CD14-positive monocyte (primary cell): ENCODE results near the gene MED4. TPM values are rescaled to one million over a fixed set of nuclear protein-coding genes. Genes with fewer than 3 reads are reported as not detected.

Experiments used
- DNase-seq, 3 donors: peaks; one replicate each; pipeline ENCODE4 v3.0.0-alpha.2; 2011 to 2022
- H2AFZ ChIP-seq: 2 replicates; pipeline ENCODE4 v1.6.0; 2012; ENCODE audit warnings: mild to moderate bottlenecking, low read depth, low read length, inconsistent platforms; ENCODE audit not compliant: insufficient read depth, poor library complexity, severe bottlenecking
- H3K27ac ChIP-seq, 2 donors: 1 replicate in 1 of 2; 2 replicates in 1 of 2; pipeline ENCODE4 v1.5.1; 2012 to 2013; ENCODE audit warnings: low read length in 2 of 2, control low read depth in 1 of 2, inconsistent platforms in 1 of 2, low read depth in 1 of 2, mild to moderate bottlenecking in 1 of 2
- H3K27me3 ChIP-seq, 2 donors: one replicate each; pipeline versions ENCODE4 v1.6.0 to v1.6.1; 2011 to 2013; ENCODE audit warnings: low read length in 2 of 2; ENCODE audit not compliant: control insufficient read depth in 2 of 2, insufficient read depth in 2 of 2
- H3K36me3 ChIP-seq, 2 donors: replicated peaks in 1 of 2; 1 replicate in 1 of 2; 2 replicates in 1 of 2; pipeline versions ENCODE4 v1.5.1 to v1.6.1; 2012 to 2013; ENCODE audit warnings: low read length in 2 of 2, control low read depth in 1 of 2, inconsistent platforms in 1 of 2, mild to moderate bottlenecking in 1 of 2; ENCODE audit not compliant: insufficient read depth in 2 of 2, control insufficient read depth in 1 of 2
- H3K4me1 ChIP-seq, 2 donors: 1 replicate in 1 of 2; 2 replicates in 1 of 2; pipeline versions ENCODE4 v1.5.1 to v1.6.1; 2012 to 2013; ENCODE audit warnings: low read length in 2 of 2, control low read depth in 1 of 2, inconsistent platforms in 1 of 2, mild to moderate bottlenecking in 1 of 2, moderate library complexity in 1 of 2; ENCODE audit not compliant: insufficient read depth in 2 of 2, control insufficient read depth in 1 of 2
- H3K4me2 ChIP-seq: replicated peaks from 2 replicates; pipeline ENCODE3; 2012; ENCODE audit warnings: low read length, moderate library complexity, mild to moderate bottlenecking; ENCODE audit not compliant: poor library complexity, severe bottlenecking; ENCODE audit errors: extremely low read depth
- H3K4me3 ChIP-seq, 3 experiments: fragments of 200-600 bp in 1 of 3; sonication (generic) in 1 of 3; replicated peaks in 1 of 3; 1 replicate in 2 of 3; 2 replicates in 1 of 3; pipeline ENCODE4 v1.5.1; 2011 to 2013; ENCODE audit warnings: low read length in 3 of 3, mild to moderate bottlenecking in 3 of 3, control low read depth in 2 of 3, low read depth in 2 of 3, inconsistent platforms in 1 of 3, moderate library complexity in 1 of 3
- H3K79me2 ChIP-seq: 2 replicates; pipeline ENCODE4 v1.6.0; 2012; ENCODE audit warnings: mild to moderate bottlenecking, control low read depth, inconsistent platforms, low read length, moderate library complexity; ENCODE audit not compliant: insufficient read depth
- H3K9ac ChIP-seq: 2 replicates; pipeline ENCODE4 v1.6.0; 2017; ENCODE audit warnings: low read length, mild to moderate bottlenecking; ENCODE audit not compliant: insufficient read depth, poor library complexity, severe bottlenecking
- H3K9me3 ChIP-seq, 2 donors: replicated peaks in 1 of 2; 1 replicate in 1 of 2; 2 replicates in 1 of 2; pipeline versions ENCODE4 v1.5.1 to v1.6.1; 2012 to 2013; ENCODE audit warnings: low read length in 2 of 2, control low read depth in 1 of 2; ENCODE audit not compliant: control insufficient read depth in 1 of 2, insufficient read depth in 1 of 2
- H4K20me1 ChIP-seq: 2 replicates; pipeline ENCODE4 v1.6.0; 2012; ENCODE audit warnings: mild to moderate bottlenecking, low read length, control low read depth, moderate library complexity; ENCODE audit not compliant: insufficient read depth
- H3K27ac Mint-ChIP-seq, 7 donors: one replicate each; pipeline ENCODE4 v1.8.0; 2020; ENCODE audit warnings: mild to moderate bottlenecking in 7 of 7, mixed read lengths in 7 of 7, moderate library complexity in 6 of 7, inconsistent platforms in 2 of 7
- H3K27me3 Mint-ChIP-seq, 3 donors: one replicate each; pipeline ENCODE4 v1.8.0; 2021 to 2022; ENCODE audit warnings: low read depth in 3 of 3, mild to moderate bottlenecking in 3 of 3, mixed read lengths in 3 of 3, moderate library complexity in 3 of 3, inconsistent platforms in 1 of 3
- H3K36me3 Mint-ChIP-seq, 2 donors: one replicate each; pipeline ENCODE4 v1.8.0; 2020; ENCODE audit warnings: mixed read lengths in 2 of 2, inconsistent platforms in 1 of 2, mild to moderate bottlenecking in 1 of 2
- H3K4me1 Mint-ChIP-seq: one replicate; pipeline ENCODE4 v1.8.0; 2020; ENCODE audit warnings: mild to moderate bottlenecking, mixed read lengths
- H3K4me3 Mint-ChIP-seq, 2 donors: one replicate each; pipeline ENCODE4 v1.8.0; 2020; ENCODE audit warnings: mild to moderate bottlenecking in 2 of 2, mixed read lengths in 2 of 2, moderate library complexity in 1 of 2
- H3K9me3 Mint-ChIP-seq, 7 donors: one replicate each; pipeline ENCODE4 v1.8.0; 2020 to 2022; ENCODE audit warnings: mixed read lengths in 7 of 7, mild to moderate bottlenecking in 6 of 7, moderate library complexity in 6 of 7, inconsistent platforms in 2 of 7
- WGBS: methylation state at CpG from one replicate; pipeline ENCODE4 v1.1.5; 2013; ENCODE audit warnings: missing lambda C conversion rate; ENCODE audit not compliant: insufficient coverage; 5-methylcytosine and 5-hydroxymethylcytosine counted together
- intact Hi-C, 2 donors: fragments of 100-400 bp; cut with micrococcal nuclease; formaldehyde crosslinking; loops; one replicate each; pipeline versions ENCODE4 v1.15.0 to v1.15.1; 2023
- polyA plus RNA-seq, 3 donors: library from polyadenylated mRNA; depleted of rRNA in 1 of 3; unstranded in 2 of 3; stranded (reverse) in 1 of 3; fragments of 300-500 nt in 2 of 3; fragments of >200 nt in 1 of 3; fragmentation: Illumina TruSeq in 2 of 3; gene quantifications; 1 replicate in 2 of 3; 2 replicates in 1 of 3; pipeline ENCODE4 v1.2.3, GENCODE V29; 2012 to 2021
- TF ChIP-seq, protein P1 (sequence below): fragments of 200-600 bp; IDR thresholded peaks from one replicate; pipeline ENCODE4 v1.8.0; 2022; ENCODE audit warnings: antibody characterized with exemption, mild to moderate bottlenecking

Gene MED4
- polyA plus RNA-seq, 3 donors: 28.4 to 53.8 (median 50.8) TPM

DNA sequence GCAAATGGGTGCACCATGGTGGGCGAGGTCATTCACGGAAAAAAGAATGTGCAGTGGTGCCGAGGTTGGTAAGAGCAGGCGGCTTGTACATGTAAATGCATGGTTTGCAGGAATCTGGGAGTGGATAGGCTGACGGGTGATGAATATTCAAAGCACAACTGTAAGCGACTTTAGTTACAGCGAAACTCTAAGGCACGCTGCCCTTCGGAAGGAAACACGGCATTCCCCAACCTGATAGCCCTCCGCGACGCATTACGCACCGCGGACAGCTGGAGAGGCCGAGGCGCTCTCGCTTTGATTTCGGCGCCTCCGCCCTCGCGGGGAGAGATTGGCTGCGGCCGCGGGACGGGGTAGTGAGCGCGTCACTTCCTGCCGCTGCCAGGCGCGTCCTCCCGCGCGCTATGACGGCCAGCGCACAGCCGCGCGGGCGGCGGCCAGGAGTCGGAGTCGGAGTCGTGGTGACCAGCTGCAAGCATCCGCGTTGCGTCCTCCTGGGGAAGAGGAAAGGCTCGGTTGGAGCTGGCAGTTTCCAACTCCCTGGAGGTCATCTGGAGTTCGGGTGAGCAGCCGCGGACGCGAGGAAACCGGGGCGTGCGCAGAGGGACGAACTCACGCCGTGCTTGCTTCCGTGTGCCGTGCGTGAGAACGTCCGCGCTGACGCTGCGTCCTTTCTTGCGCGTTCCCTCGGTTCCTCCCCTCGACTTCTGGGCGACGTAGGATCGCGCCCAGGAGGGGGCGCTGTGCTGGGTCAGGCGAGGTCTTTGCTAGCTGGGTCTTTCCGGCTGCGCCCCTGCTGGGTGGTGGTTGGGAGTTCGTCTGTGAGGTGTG lies 57.3 kb downstream of the MED4 start, which contains the start of gene NUDT15:
NUDT15 (plus strand) TSS at position 381 of the 828 bp plus-strand sequence; CDS start at position 402, 21 bp downstream.
- peak within 1 kb of the TSS; percentile 84 to 94 for H3K4me3 Mint-ChIP-seq
- Histone ChIP-seq H3K4me2 (peak within 1 kb of the TSS; percentile 96), H3K36me3 (peaks cover 13 to 26% of the 10 kb centered on the region in 2 donors), H3K27ac (peak within 1 kb of the TSS; percentile 94 to 96), H3K4me3 (peak within 1 kb of the TSS; percentile 45 to 78 (median 64)), H3K27me3 (no peaks in the 10 kb centered on the region), H3K4me1 (peaks cover 16 to 17% of the 10 kb centered on the region in 2 donors), H4K20me1 (peaks cover 7% of the 10 kb centered on the region), H3K79me2 (peaks cover 28% of the 10 kb centered on the region), H2AFZ (peak within 1 kb of the TSS; percentile 81), H3K9ac (peak within 1 kb of the TSS; percentile 83), H3K9me3 (peaks cover 2 to 5% of the 10 kb centered on the region in 2 donors)
- H3K27me3 Mint-ChIP-seq: no peaks in the 10 kb centered on the region
- peak within 1 kb of the TSS; percentile 97 to 99 (median 99) for H3K27ac Mint-ChIP-seq
- WGBS: under 1% methylated on average over 72 of the region's 82 CpGs
- H3K36me3 Mint-ChIP-seq: peaks cover 28 to 45% of the 10 kb centered on the region in 2 donors
- TF ChIP-seq, protein P1, sequence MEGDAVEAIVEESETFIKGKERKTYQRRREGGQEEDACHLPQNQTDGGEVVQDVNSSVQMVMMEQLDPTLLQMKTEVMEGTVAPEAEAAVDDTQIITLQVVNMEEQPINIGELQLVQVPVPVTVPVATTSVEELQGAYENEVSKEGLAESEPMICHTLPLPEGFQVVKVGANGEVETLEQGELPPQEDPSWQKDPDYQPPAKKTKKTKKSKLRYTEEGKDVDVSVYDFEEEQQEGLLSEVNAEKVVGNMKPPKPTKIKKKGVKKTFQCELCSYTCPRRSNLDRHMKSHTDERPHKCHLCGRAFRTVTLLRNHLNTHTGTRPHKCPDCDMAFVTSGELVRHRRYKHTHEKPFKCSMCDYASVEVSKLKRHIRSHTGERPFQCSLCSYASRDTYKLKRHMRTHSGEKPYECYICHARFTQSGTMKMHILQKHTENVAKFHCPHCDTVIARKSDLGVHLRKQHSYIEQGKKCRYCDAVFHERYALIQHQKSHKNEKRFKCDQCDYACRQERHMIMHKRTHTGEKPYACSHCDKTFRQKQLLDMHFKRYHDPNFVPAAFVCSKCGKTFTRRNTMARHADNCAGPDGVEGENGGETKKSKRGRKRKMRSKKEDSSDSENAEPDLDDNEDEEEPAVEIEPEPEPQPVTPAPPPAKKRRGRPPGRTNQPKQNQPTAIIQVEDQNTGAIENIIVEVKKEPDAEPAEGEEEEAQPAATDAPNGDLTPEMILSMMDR: peak; percentile 99
- H3K4me1 Mint-ChIP-seq: peaks cover 24% of the 10 kb centered on the region
- H3K9me3 Mint-ChIP-seq: peaks cover 5 to 19% (median 12%) of the 10 kb centered on the region in 7 donors
- intact Hi-C loops: loop anchor here in 1 of 2 donors (5.0 kb wide), 1 partner anchor 60 kb away; the partner anchor contains the start of gene MED4
- DNase-seq: peak; percentile 92 to 97 (median 96)

- no peak overlapping the region for H3K4me3 ChIP-seq
- H3K9ac ChIP-seq: no peak overlapping the region
- no peak overlapping the region for H2AFZ ChIP-seq
- no peak overlapping the region for H3K4me2 ChIP-seq
- intact Hi-C loops: no loop called here
- peaks cover 22 to 43% of the 10 kb centered on the region in 2 donors for H3K36me3 Mint-ChIP-seq
- H3K27ac Mint-ChIP-seq: no peak overlapping the region
- H3K36me3 ChIP-seq: peaks cover 0 to 29% of the 10 kb centered on the region in 2 donors
- no peaks in the 10 kb centered on the region for H3K27me3 ChIP-seq
- H3K9me3 ChIP-seq: peaks cover 19 to 27% of the 10 kb centered on the region in 2 donors
- H3K4me1 ChIP-seq: no peaks in the 10 kb centered on the region
- peaks cover 5% of the 10 kb centered on the region for H3K79me2 ChIP-seq
- TF ChIP-seq, protein P1: no peak
- no peaks in the 10 kb centered on the region for H3K4me1 Mint-ChIP-seq
- DNase-seq: no peak
- no CpG with 5 or more reads among the region's 2 CpGs for WGBS
- H3K27me3 Mint-ChIP-seq: peaks cover 0 to 3% (median 0%) of the 10 kb centered on the region in 3 donors
- H3K4me3 Mint-ChIP-seq: no peak overlapping the region
- peaks cover 25 to 42% (median 32%) of the 10 kb centered on the region in 7 donors for H3K9me3 Mint-ChIP-seq
- H4K20me1 ChIP-seq: no peaks in the 10 kb centered on the region
- no peak overlapping the region for H3K27ac ChIP-seq
These were observed 65.0 kb downstream of the MED4 start for GRCh38 chr13:48029859-48030258.
